ENCODE measurements around the gene RTCA.
"Not testable (repeated sequence)": the region's sequence is repeated elsewhere in the genome, so short reads cannot be mapped to it uniquely, and the experiment has no call there.

RTCA gene

GRCh38 chr1:100306735-100307313, 40.8 kb downstream of the RTCA start:
- no peak for DNase-seq (ENCODE audit: low read depth in 2 of 3, low spot score in 1 of 3)

GRCh38 chr1:100308777-100309176, 42.8 kb downstream of the RTCA start:
- DNase-seq (ENCODE audit: low read depth in 2 of 3, low spot score in 1 of 3) = no peak

- DNase-seq (ENCODE audit: low read depth in 2 of 3, low spot score in 1 of 3) = no peak
Observed at GRCh38 chr1:100309863-100310262, 43.8 kb downstream of the RTCA start.

- DNase-seq (ENCODE audit: low read depth in 2 of 3, low spot score in 1 of 3) = no peak
Observed at GRCh38 chr1:100313382-100313781, 47.4 kb downstream of the RTCA start.

GRCh38 chr1:100316622-100317021, 50.6 kb downstream of the RTCA start:
- DNase-seq (ENCODE audit: low read depth in 2 of 3, low spot score in 1 of 3) = no peak

- no peak for DNase-seq (ENCODE audit: low read depth in 2 of 3, low spot score in 1 of 3)
Observed at GRCh38 chr1:100320311-100321099, 54.5 kb downstream of the RTCA start.

GRCh38 chr1:100321100-100321493, 55.1 kb downstream of the RTCA start:
- DNase-seq (ENCODE audit: low read depth in 2 of 3, low spot score in 1 of 3) = no peak

GRCh38 chr1:100321506-100321905, 55.5 kb downstream of the RTCA start:
- no peak for DNase-seq (ENCODE audit: low read depth in 2 of 3, low spot score in 1 of 3)

GRCh38 chr1:100322436-100323211, 56.6 kb downstream of the RTCA start:
- no peak for DNase-seq (ENCODE audit: low read depth in 2 of 3, low spot score in 1 of 3)

GRCh38 chr1:100323419-100324106, 57.5 kb downstream of the RTCA start:
- DNase-seq (ENCODE audit: low read depth in 2 of 3, low spot score in 1 of 3) = no peak

GRCh38 chr1:100325415-100326324, 59.7 kb downstream of the RTCA start:
- no peak for DNase-seq (ENCODE audit: low read depth in 2 of 3, low spot score in 1 of 3)

- not testable (repeated sequence) for DNase-seq (ENCODE audit: low read depth in 2 of 3, low spot score in 1 of 3)
Observed at GRCh38 chr1:100326325-100326670, 60.3 kb downstream of the RTCA start.

GRCh38 chr1:100328133-100328532, 62.1 kb downstream of the RTCA start:
- no peak for DNase-seq (ENCODE audit: low read depth in 2 of 3, low spot score in 1 of 3)

- not testable (repeated sequence) for DNase-seq (ENCODE audit: low read depth in 2 of 3, low spot score in 1 of 3)
Observed at GRCh38 chr1:100331146-100331545, 65.1 kb downstream of the RTCA start.

- no peak for DNase-seq (ENCODE audit: low read depth in 2 of 3, low spot score in 1 of 3)
Observed at GRCh38 chr1:100332331-100332730, 66.3 kb downstream of the RTCA start.

- no peak for DNase-seq (ENCODE audit: low read depth in 2 of 3, low spot score in 1 of 3)
Observed at GRCh38 chr1:100335436-100335835, 69.4 kb downstream of the RTCA start.

GRCh38 chr1:100337878-100338277, 71.9 kb downstream of the RTCA start:
- DNase-seq (ENCODE audit: low read depth in 2 of 3, low spot score in 1 of 3) = not testable (repeated sequence)

GRCh38 chr1:100339735-100340134, 73.7 kb downstream of the RTCA start:
- not testable (repeated sequence) for DNase-seq (ENCODE audit: low read depth in 2 of 3, low spot score in 1 of 3)

GRCh38 chr1:100340494-100340893, 74.5 kb downstream of the RTCA start:
- DNase-seq (ENCODE audit: low read depth in 2 of 3, low spot score in 1 of 3) = no peak

- no peak for DNase-seq (ENCODE audit: low read depth in 2 of 3, low spot score in 1 of 3)
Observed at GRCh38 chr1:100342348-100342747, 76.3 kb downstream of the RTCA start.
